Measurements from ENCODE around the gene MLN. TPM values are rescaled to one million over a fixed set of nuclear protein-coding genes. Genes with fewer than 3 reads are reported as not detected.

MLN gene
- total and polyA plus RNA-seq, 2 experiments from 2014 or later: not detected

GRCh38 chr6:33777398-33778388, 26.1 kb downstream of the MLN start:
- Histone ChIP-seq H3F3A (replicated peaks; ENCODE audit: low read depth) (no peaks in the 10 kb centered on the region; the same call in 1 of the 2 replicates), H3K36me3 (ENCODE audit: insufficient read depth) (peaks cover 16% of the 10 kb centered on the region), H3K27ac (ENCODE audit: low read depth) (0 out of 2 replicates have a peak overlapping the region, but pooled peaks have one; percentile 61), H4K20me1 (replicated peaks; ENCODE audit: insufficient read depth) (no peaks in the 10 kb centered on the region; the same call in 1 of the 2 replicates), H3K4me1 (ENCODE audit: insufficient read depth) (peaks cover 36% of the 10 kb centered on the region), H3K4me3 (no peak overlapping the region), H3K9me2 (ENCODE audit: insufficient read depth) (no peaks in the 10 kb centered on the region), H3K4me2 (no peak overlapping the region), H3K79me2 (replicated peaks; ENCODE audit: insufficient read depth) (no peaks in the 10 kb centered on the region), H3K27me3 (ENCODE audit: insufficient read depth) (no peaks in the 10 kb centered on the region), H2AFZ (no peak overlapping the region)
- Mint-ChIP-seq H3K9me3 (no peaks in the 10 kb centered on the region), H3K36me3 (ENCODE audit: low read depth) (peaks cover 80% of the 10 kb centered on the region), H3K4me3 (no peak overlapping the region), H3K4me1 (peaks cover 54% of the 10 kb centered on the region), H3K27me3 (ENCODE audit: insufficient read depth, low read depth, poor library complexity) (peaks cover 7% of the 10 kb centered on the region), H3K27ac (no peak overlapping the region)
- no peak for TF ChIP-seq ZNF114 (CRISPR knock-in tag; IDR thresholded peaks at IDR 0.05)
- TF ChIP-seq NANOG (IDR thresholded peaks at IDR 0.05; ENCODE audit: borderline replicate concordance): no peak
- no peak for TF ChIP-seq REST (IDR thresholded peaks at IDR 0.05; ENCODE audit: unreplicated experiment)
- TF ChIP-seq EZH2 (IDR thresholded peaks at IDR 0.05; ENCODE audit: low read depth, unreplicated experiment): no peak
- TF ChIP-seq POLR2AphosphoS5 (IDR thresholded peaks at IDR 0.05; ENCODE audit: low read depth): no peak
- TF ChIP-seq JUNB (IDR thresholded peaks at IDR 0.05; ENCODE audit: unreplicated experiment): no peak
- TF ChIP-seq ZNF331 (CRISPR knock-in tag; IDR thresholded peaks at IDR 0.05; ENCODE audit: low read depth): no peak
- no peak for TF ChIP-seq ETS1 (IDR thresholded peaks at IDR 0.05)
- no peak for TF ChIP-seq CREB1 (CRISPR knock-in tag; IDR thresholded peaks at IDR 0.05; ENCODE audit: low read depth)
- no peak for TF ChIP-seq CTCF (conservative IDR thresholded peaks at IDR 0.05; ENCODE audit: low read depth in 2 of 2)
- TF ChIP-seq EZH2phosphoT487 (IDR thresholded peaks at IDR 0.05; ENCODE audit: unreplicated experiment): no peak
- no peak for TF ChIP-seq ZNF462 (CRISPR knock-in tag; IDR thresholded peaks at IDR 0.05)
- TF ChIP-seq STAT1 (IDR thresholded peaks at IDR 0.05; ENCODE audit: unreplicated experiment): no peak
- no peak for DNase-seq (ENCODE audit: low spot score)
- no peak for ATAC-seq
